ENCODE results near the gene TMEM30A.

The TMEM30A gene

GRCh38 chr6:75301088-75301487 is 16.5 kb upstream of the TMEM30A start:
- Mint-ChIP-seq H3K4me3 (no peak overlapping the region), H3K27ac (no peak overlapping the region), H3K9me3 (no peaks in the 10 kb centered on the region), H3K4me1 (no peaks in the 10 kb centered on the region), H3K27me3 (peaks cover 9% of the 10 kb centered on the region)
- ATAC-seq (no peak), DNase-seq (no peak)

DNA sequence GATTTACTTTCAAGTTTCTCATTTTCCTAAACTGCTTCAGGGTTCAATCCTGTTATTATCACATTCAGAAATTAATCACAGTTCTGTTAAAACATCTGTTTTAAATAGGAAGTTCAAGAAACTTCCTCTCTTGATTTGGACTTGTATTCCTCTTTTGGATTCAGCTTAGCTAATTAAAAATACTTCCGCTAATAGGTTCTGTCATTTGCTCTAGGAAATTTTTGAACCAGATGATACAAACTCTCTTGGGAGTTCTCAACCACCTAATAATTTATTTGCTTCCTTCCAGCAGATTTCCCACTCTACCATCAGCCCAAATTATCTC is 15.9 kb upstream of the TMEM30A start:
- Mint-ChIP-seq H3K4me3 (no peak overlapping the region), H3K4me1 (no peaks in the 10 kb centered on the region), H3K9me3 (no peaks in the 10 kb centered on the region), H3K27ac (no peak overlapping the region), H3K27me3 (peaks cover 9% of the 10 kb centered on the region)
- DNase-seq (no peak), ATAC-seq (no peak)

DNA sequence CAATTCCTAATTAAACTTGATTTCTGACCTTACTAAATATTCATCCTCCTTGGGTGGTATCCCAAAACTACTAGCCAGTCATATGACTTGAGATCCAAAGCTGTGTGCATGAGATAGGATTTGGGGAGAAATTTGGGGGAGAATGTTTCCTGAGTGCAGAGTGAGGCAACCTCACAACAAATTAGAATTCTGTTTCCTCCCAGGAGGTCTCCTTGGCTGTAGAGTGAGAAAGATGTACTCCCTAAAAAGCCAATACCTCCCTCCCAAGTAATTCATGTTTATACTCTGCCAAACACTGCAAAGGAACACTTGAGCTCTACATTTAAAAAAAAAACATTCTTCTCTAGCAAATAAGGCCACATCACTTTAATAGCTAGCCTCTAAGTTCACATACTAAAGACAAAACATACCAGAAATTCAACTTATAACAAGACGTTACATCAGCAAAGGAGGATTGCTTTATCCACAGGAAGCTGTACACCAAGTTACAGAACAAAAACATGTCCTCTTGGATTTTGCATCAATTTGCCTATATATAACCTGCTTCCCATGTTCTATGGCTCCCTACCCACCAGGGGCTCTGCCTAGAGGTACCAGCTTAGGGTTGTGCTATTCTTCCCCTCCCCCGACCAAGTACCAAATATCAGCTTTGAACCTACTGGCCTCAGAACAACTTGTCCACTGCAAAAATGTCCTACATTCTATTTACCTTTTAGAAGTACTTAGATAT is 15.4 kb upstream of the TMEM30A start:
- H3K27ac Mint-ChIP-seq: no peak overlapping the region
- no peaks in the 10 kb centered on the region for H3K4me1 Mint-ChIP-seq
- no peak overlapping the region for H3K4me3 Mint-ChIP-seq
- H3K27me3 Mint-ChIP-seq: peaks cover 5% of the 10 kb centered on the region
- DNase-seq (no peak), ATAC-seq (no peak)
- no peaks in the 10 kb centered on the region for H3K9me3 Mint-ChIP-seq

DNA sequence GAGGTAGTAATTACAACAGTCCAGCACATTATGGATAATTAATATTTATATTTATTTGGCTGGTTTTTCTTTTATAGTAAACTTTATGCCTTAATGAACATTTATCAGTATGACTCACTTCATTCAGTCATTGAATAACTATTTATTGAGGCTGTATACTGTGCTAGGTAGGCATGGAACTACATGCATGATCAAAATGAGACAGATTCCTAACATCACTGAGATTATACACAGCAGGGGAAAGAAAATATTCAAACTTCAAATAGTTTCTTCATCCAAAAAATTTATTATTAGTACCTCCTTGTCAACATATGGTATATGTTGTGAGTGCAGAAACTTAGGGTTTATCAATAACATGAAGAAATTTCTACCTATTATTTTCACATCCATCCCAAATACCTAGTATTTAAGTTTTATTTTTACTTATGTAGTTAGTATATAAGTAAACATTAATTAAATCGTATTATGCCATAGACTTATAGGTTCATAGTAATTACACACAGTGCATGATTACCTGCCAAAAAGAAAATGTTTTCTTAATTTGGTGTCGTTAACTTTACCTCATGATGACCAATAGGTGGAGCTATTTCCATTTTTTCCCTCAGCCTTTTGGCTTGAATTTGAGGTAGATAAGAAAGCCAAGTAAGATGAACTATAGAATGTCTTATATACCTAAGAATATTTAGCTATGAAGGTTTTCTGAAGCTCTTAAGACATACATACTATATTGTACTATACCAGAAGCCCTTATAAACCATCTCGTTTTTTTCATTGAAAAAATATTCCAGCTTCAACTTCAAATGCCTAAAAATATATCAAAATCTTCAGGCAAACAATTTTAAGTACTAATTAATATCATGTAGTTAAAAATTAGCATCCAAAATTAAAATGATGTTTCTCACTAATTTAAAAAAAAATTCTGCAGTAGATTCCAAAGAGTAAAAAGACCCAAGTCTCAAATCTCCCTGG is 12.5 kb upstream of the TMEM30A start:
- Mint-ChIP-seq H3K9me3 (no peaks in the 10 kb centered on the region), H3K4me1 (no peaks in the 10 kb centered on the region), H3K4me3 (no peak overlapping the region), H3K27me3 (no peaks in the 10 kb centered on the region), H3K27ac (no peak overlapping the region)
- peak; percentile 67 for ATAC-seq
- no peak for DNase-seq

GRCh38 chr6:75292555-75292954 is 8.0 kb upstream of the TMEM30A start:
- Mint-ChIP-seq H3K27me3 (no peaks in the 10 kb centered on the region), H3K27ac (no peak overlapping the region), H3K4me3 (no peak overlapping the region), H3K4me1 (peaks cover 19% of the 10 kb centered on the region), H3K9me3 (no peaks in the 10 kb centered on the region)
- no peak for DNase-seq
- no peak for ATAC-seq

DNA sequence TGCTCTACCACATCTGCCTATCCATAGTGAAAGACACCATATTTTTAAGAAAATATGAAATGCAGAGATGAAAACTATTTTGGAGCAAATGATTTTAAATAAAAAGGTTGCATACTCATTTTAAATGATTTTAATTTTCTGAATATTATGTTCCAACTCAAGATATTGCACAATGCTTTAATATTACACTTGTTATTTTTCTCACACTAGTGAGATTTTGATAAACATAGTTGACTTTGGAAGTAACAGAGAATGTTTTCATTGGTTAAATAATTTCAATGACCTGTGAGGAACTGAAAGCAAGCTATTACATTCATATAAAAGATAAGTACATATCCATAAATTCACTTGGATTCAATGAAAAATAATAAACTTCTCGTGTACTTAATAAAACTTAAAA is 7.2 kb upstream of the TMEM30A start:
- no peak for ATAC-seq
- no peak for DNase-seq
- H3K9me3 Mint-ChIP-seq: no peaks in the 10 kb centered on the region
- no peak overlapping the region for H3K27ac Mint-ChIP-seq
- H3K4me1 Mint-ChIP-seq: peaks cover 27% of the 10 kb centered on the region
- H3K4me3 Mint-ChIP-seq: no peak overlapping the region
- H3K27me3 Mint-ChIP-seq: no peaks in the 10 kb centered on the region

- H3K27ac Mint-ChIP-seq: peak overlapping the region in 1 of 2 donors; percentile 15
- H3K4me3 Mint-ChIP-seq: no peak overlapping the region
- DNase-seq (no peak), ATAC-seq (no peak)
- peaks cover 31% of the 10 kb centered on the region for H3K4me1 Mint-ChIP-seq
- H3K27me3 Mint-ChIP-seq: no peaks in the 10 kb centered on the region
- H3K9me3 Mint-ChIP-seq: no peaks in the 10 kb centered on the region
Measured at GRCh38 chr6:75291331-75291730, 6.7 kb upstream of the TMEM30A start.

- ATAC-seq (no peak), DNase-seq (no peak)
- H3K27ac Mint-ChIP-seq: no peak overlapping the region
- H3K4me3 Mint-ChIP-seq: no peak overlapping the region
- H3K4me1 Mint-ChIP-seq: peaks cover 33% of the 10 kb centered on the region
- H3K9me3 Mint-ChIP-seq: no peaks in the 10 kb centered on the region
- no peaks in the 10 kb centered on the region for H3K27me3 Mint-ChIP-seq
Measured at GRCh38 chr6:75290136-75290945, 5.7 kb upstream of the TMEM30A start.

- peaks cover 33% of the 10 kb centered on the region for H3K4me1 Mint-ChIP-seq
- DNase-seq (no peak), ATAC-seq (no peak)
- no peaks in the 10 kb centered on the region for H3K27me3 Mint-ChIP-seq
- no peaks in the 10 kb centered on the region for H3K9me3 Mint-ChIP-seq
- H3K27ac Mint-ChIP-seq: peak overlapping the region; percentile 87 to 96
- no peak overlapping the region for H3K4me3 Mint-ChIP-seq
Measured at GRCh38 chr6:75288023-75288422, 3.4 kb upstream of the TMEM30A start.

- Mint-ChIP-seq H3K27me3 (no peaks in the 10 kb centered on the region), H3K4me3 (no peak overlapping the region), H3K27ac (peak overlapping the region; percentile 87 to 96), H3K9me3 (no peaks in the 10 kb centered on the region), H3K4me1 (peaks cover 33% of the 10 kb centered on the region)
- DNase-seq (no peak), ATAC-seq (no peak)
Measured at GRCh38 chr6:75287424-75287823, 2.8 kb upstream of the TMEM30A start.

GRCh38 chr6:75286955-75287354 is 2.4 kb upstream of the TMEM30A start:
- no peak for ATAC-seq
- no peak for DNase-seq
- peak overlapping the region; percentile 87 to 96 for H3K27ac Mint-ChIP-seq
- H3K27me3 Mint-ChIP-seq: no peaks in the 10 kb centered on the region
- H3K9me3 Mint-ChIP-seq: no peaks in the 10 kb centered on the region
- peaks cover 33% of the 10 kb centered on the region for H3K4me1 Mint-ChIP-seq
- H3K4me3 Mint-ChIP-seq: no peak overlapping the region

DNA sequence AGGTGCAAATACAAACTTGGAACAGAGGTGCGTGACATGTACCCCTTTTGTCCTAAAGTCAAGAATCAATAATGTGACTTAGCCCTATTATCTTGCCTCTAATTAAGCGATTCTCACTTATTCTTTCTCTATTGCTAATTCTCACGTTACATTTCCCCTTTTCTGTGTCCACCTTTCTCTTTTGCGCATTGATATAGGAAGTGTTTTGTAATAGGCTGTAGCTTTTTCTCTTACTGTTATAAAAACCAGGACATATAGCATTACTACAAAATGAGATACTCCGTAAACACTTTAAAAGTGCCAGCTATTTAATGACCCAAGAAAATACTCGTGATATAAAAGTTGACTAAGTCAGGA is 669 bp upstream of the TMEM30A start:
- DNase-seq: no peak
- Mint-ChIP-seq H3K9me3 (no peaks in the 10 kb centered on the region), H3K4me3 (no peak overlapping the region), H3K27me3 (no peaks in the 10 kb centered on the region), H3K27ac (no peak overlapping the region), H3K4me1 (peaks cover 34% of the 10 kb centered on the region)
- ATAC-seq: no peak

DNA sequence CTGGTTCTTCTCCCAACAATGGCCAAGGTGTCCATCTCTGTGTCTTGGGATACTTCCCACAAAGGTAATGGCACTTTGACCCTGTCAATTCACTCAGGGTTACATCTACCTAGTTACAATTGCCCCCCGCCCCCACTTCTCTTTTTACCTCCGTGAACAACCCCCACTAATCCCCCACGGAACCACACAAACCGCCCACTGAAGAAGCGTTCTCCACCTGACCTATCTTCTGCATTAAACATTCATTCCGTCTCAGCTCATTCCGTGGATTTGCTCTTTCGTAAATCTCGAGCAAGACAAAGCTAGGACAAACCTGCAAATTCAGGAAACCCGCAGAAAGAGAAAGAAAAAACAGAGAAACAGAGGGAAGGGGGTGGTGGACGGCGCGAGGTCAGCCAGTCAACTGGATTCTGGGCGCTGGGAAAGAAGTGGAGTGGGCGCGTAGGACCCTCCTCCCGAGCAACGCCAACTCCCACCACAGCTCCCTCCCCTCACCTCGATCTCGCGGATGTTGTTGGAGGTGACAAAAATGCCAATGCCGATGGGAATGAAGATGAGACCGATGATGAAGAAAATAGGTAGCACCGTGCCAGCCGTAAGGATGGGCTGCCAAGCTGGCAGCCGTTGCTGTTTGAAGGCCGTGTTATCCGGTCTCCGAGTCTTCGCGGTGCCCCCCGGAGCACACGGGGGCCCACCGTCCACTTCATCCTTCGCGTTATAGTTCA is 523 bp downstream of the TMEM30A start:
- DNase-seq: peak in 1 of 2 donors; percentile 13
- Mint-ChIP-seq H3K4me1 (peaks cover 39% of the 10 kb centered on the region), H3K27me3 (no peaks in the 10 kb centered on the region), H3K4me3 (no peak overlapping the region), H3K27ac (no peak overlapping the region), H3K9me3 (no peaks in the 10 kb centered on the region)
- peak; percentile 57 for ATAC-seq

- H3K4me1 Mint-ChIP-seq: peaks cover 41% of the 10 kb centered on the region
- DNase-seq: no peak
- no peak for ATAC-seq
- H3K27me3 Mint-ChIP-seq: no peaks in the 10 kb centered on the region
- peak overlapping the region in 1 of 2 donors; percentile 49 for H3K27ac Mint-ChIP-seq
- no peak overlapping the region for H3K4me3 Mint-ChIP-seq
- no peaks in the 10 kb centered on the region for H3K9me3 Mint-ChIP-seq
Measured at GRCh38 chr6:75282706-75283105, 1.9 kb downstream of the TMEM30A start.

DNA sequence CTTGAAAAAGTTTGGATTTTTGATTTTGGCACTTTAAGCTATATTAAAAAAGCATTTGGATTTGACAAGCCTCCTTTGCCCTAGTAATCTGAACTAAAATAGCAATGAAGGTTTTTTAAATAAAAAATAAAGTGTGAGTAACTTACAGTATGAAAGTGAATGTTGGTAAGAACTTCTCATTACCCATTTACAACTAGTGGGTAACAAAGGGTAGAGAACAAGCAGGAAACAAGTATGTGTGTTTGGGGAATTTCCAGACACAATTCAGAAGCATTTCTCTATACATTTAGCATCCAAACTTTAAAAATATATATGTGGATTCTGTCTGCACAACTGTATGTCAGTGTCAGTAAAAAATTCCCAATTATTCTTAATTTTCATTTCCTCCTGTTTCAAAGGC is 2.9 kb downstream of the TMEM30A start:
- no peak for ATAC-seq
- Mint-ChIP-seq H3K9me3 (no peaks in the 10 kb centered on the region), H3K27me3 (no peaks in the 10 kb centered on the region), H3K27ac (no peak overlapping the region), H3K4me1 (peaks cover 35% of the 10 kb centered on the region), H3K4me3 (peak overlapping the region; percentile 55 to 77)
- no peak for DNase-seq

Data from stimulated activated naive CD8-positive, alpha-beta T cell treated with anti-CD3 and anti-CD28 coated beads, Interleukin-15, amount 100 ng/mL, for 72 hours (primary cell).